Liver (tissue), 9 donors: ENCODE data around the gene ARHGEF26. TPM values are rescaled to one million over a fixed set of nuclear protein-coding genes. Genes with fewer than 3 reads are reported as not detected.

ENCODE experiments used
- DNase-seq: peaks from one replicate; pipeline ENCODE4 v3.0.0-alpha.2; 2017; ENCODE audit warnings: low spot score
- H3K27ac ChIP-seq, 2 donors: one replicate each; pipeline ENCODE4 v1.7.0; 2013; ENCODE audit warnings: inconsistent platforms in 2 of 2, low read length in 2 of 2, control low read depth in 1 of 2, low read depth in 1 of 2, mild to moderate bottlenecking in 1 of 2
- H3K27me3 ChIP-seq, 4 donors: one replicate each; pipeline versions ENCODE4 v1.6.1 to v1.7.0; 2013; ENCODE audit warnings: low read length in 3 of 4, inconsistent platforms in 1 of 4, mild to moderate bottlenecking in 1 of 4, moderate library complexity in 1 of 4; ENCODE audit not compliant: control insufficient read depth in 4 of 4, insufficient read depth in 4 of 4
- H3K36me3 ChIP-seq, 4 donors: one replicate each; pipeline versions ENCODE4 v1.6.1 to v1.7.0; 2013; ENCODE audit warnings: low read length in 3 of 4, mild to moderate bottlenecking in 3 of 4, low read depth in 1 of 4, moderate library complexity in 1 of 4; ENCODE audit not compliant: control insufficient read depth in 4 of 4, insufficient read depth in 3 of 4
- H3K4me1 ChIP-seq, 4 donors: one replicate each; pipeline versions ENCODE4 v1.6.1 to v1.7.0; 2013; ENCODE audit warnings: low read length in 3 of 4, mild to moderate bottlenecking in 3 of 4, moderate library complexity in 1 of 4; ENCODE audit not compliant: control insufficient read depth in 4 of 4, insufficient read depth in 4 of 4
- H3K4me3 ChIP-seq, 3 donors: one replicate each; pipeline versions ENCODE4 v1.6.1 to v1.7.0; 2013; ENCODE audit warnings: low read length in 3 of 3, control low read depth in 1 of 3, low read depth in 1 of 3, mild to moderate bottlenecking in 1 of 3
- H3K9ac ChIP-seq, 2 donors: one replicate each; pipeline ENCODE4 v1.7.0; 2013; ENCODE audit warnings: low read length in 2 of 2, mild to moderate bottlenecking in 2 of 2, moderate library complexity in 2 of 2, control low read depth in 1 of 2, low read depth in 1 of 2
- H3K9me3 ChIP-seq, 4 donors: one replicate each; pipeline versions ENCODE4 v1.6.1 to v1.7.0; 2013; ENCODE audit warnings: low read length in 3 of 4; ENCODE audit not compliant: control insufficient read depth in 4 of 4
- CTCF ChIP-seq: fragments of 150-350 bp; IDR thresholded peaks from 2 replicates; pipeline ENCODE4 v1.5.1; 2017; ENCODE audit warnings: improper control_type of control experiment, low read depth, low read length; ENCODE audit not compliant: missing input control
- EGR1 ChIP-seq, 2 donors: IDR thresholded peaks; 2 replicates each; pipeline ENCODE4 v1.6.1; 2016 to 2018; ENCODE audit warnings: antibody characterized with exemption in 2 of 2, low read depth in 2 of 2
- FOXA1 ChIP-seq: IDR thresholded peaks from 2 replicates; pipeline ENCODE4 v1.6.1; 2016; ENCODE audit warnings: antibody characterized with exemption
- FOXA2 ChIP-seq: IDR thresholded peaks from 2 replicates; pipeline ENCODE4 v1.6.1; 2016; ENCODE audit warnings: antibody characterized with exemption
- RAD21 ChIP-seq, 2 donors: IDR thresholded peaks; 2 replicates each; pipeline ENCODE4 v1.6.1; 2016; ENCODE audit warnings: antibody characterized with exemption in 2 of 2, mild to moderate bottlenecking in 2 of 2
- RXRA ChIP-seq, 2 donors: IDR thresholded peaks; 2 replicates each; pipeline ENCODE4 v1.6.1; 2017 to 2018; ENCODE audit warnings: antibody characterized with exemption in 2 of 2, mild to moderate bottlenecking in 1 of 2
- SP1 ChIP-seq: IDR thresholded peaks from 2 replicates; pipeline ENCODE4 v1.6.1; 2018; ENCODE audit warnings: antibody characterized with exemption, mild to moderate bottlenecking
- TAF1 ChIP-seq: conservative IDR thresholded peaks from 2 replicates; pipeline ENCODE4 v1.6.1; 2016; ENCODE audit warnings: antibody characterized with exemption, mild to moderate bottlenecking
- YY1 ChIP-seq: IDR thresholded peaks from 2 replicates; pipeline ENCODE4 v1.6.1; 2016; ENCODE audit warnings: antibody characterized with exemption, mild to moderate bottlenecking
- ZBTB33 ChIP-seq: IDR thresholded peaks from 2 replicates; pipeline ENCODE4 v1.6.1; 2016; ENCODE audit warnings: antibody characterized with exemption
- WGBS: extraction: QIAGEN DNeasy Blood & Tissue Kit; methylation state at CpG from one replicate; pipeline ENCODE4 v1.1.7; 2013; 5-methylcytosine and 5-hydroxymethylcytosine counted together
- polyA plus RNA-seq, 2 donors: library from polyadenylated mRNA; stranded (reverse) in 1 of 2; unstranded in 1 of 2; fragments of 200-250 nt in 1 of 2; fragments of >200 nt in 1 of 2; fragmentation: Nextera tagmentation in 1 of 2; extraction: Ambion mirVana in 1 of 2; gene quantifications; one replicate each; pipeline versions ENCODE4 v1.2.1 to v1.2.3, GENCODE V29; 2013 to 2015
- total RNA-seq, 2 donors: library from RNA; depleted of rRNA; stranded (reverse); fragments of >200 nt; gene quantifications; one replicate each; pipeline ENCODE4 v1.2.3, GENCODE V29; 2014
- TF ChIP-seq, protein P1 (sequence below): IDR thresholded peaks from 2 replicates; pipeline ENCODE4 v1.6.1; 2016; ENCODE audit warnings: antibody characterized with exemption, mild to moderate bottlenecking
- donor health status: healthy.
- donor health status: healthy.
- donor health status: healthy.
- donor health status: healthy.
- donor health status: healthy.

Gene ARHGEF26
- total and polyA plus RNA-seq, 4 donors: 1.4 to 27.9 (median 18.7) TPM

DNA sequence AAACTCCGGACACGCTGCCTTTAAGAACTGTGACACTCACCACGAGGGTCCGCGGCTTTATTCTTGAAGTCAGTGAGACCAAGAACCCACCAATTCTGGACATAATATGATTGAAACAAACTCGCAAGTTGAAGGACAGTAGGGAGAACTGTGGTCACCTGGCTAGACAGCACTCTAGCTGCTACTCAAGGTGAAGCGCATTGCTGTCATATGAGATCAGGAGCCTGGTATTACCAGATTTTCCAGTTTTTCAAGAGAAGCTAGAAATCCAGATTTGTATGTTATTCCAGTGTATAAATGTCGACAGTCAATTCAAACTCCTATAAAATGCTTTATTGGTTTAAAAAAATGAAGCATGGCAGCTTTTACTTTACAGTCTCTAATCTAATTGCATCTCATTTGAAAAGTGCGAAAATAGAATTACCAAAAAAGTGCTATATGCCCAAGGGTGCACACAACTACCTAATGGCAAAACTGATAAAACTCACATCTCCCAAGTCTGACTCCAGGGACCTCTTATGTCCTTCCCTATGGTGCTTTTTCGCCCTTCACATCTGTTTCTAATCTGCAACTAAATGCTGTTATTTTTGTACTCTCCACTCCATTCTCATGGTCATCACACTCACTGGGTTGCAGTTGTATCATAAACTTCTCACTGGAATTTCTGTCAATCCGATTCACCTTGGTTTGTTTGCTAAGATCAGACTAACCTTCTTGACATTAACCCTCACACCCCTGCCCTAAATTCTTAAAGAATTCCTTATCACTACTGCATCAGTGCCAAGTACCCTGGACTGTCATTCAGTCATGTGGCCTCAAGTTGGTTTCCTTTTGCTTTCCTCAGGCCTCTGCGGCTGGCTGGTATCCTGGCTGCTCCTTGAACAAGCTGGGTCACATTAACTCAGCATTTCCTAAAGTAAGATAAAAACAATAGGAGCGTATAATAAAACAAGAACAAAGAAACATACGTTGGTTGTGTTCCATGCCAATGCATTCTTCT is 31.5 kb upstream of the ARHGEF26 start:
- H3K27ac ChIP-seq: no peak overlapping the region
- H3K9me3 ChIP-seq: no peaks in the 10 kb centered on the region
- TF ChIP-seq FOXA1 (no peak), SP1 (no peak), RAD21 (IDR thresholded peaks at IDR 0.05) (no peak), YY1 (no peak), CTCF (no peak), ZBTB33 (no peak)
- no peaks in the 10 kb centered on the region for H3K27me3 ChIP-seq
- no peaks in the 10 kb centered on the region for H3K4me1 ChIP-seq
- DNase-seq: no peak
- H3K4me3 ChIP-seq: no peak overlapping the region
- H3K9ac ChIP-seq: no peak overlapping the region
- H3K36me3 ChIP-seq: peaks cover 0 to 2% (median 0%) of the 10 kb centered on the region in 4 donors
- WGBS: 78% methylated on average over 14 of the region's 14 CpGs

DNA sequence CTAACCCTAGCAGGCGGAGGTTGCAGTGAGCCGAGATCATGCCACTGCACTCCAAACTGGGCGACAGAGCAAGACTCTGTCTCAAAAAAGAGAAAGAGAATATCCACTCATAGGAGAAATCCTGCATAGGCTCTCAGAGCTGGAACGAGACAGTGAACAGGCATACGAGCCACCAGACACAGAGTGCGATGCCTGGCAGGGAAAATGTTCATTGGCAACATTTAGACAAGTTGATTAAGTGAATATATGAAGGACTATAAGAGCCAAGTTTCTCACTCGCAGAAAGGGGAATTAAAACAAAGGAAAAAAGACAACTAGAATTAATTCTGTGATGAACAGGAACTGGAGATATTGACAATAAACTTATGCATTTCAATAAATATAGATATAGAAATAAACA is 27.1 kb upstream of the ARHGEF26 start:
- H3K36me3 ChIP-seq: no peaks in the 10 kb centered on the region
- H3K9me3 ChIP-seq: no peaks in the 10 kb centered on the region
- H3K27ac ChIP-seq: no peak overlapping the region
- H3K4me1 ChIP-seq: no peaks in the 10 kb centered on the region
- H3K27me3 ChIP-seq: no peaks in the 10 kb centered on the region
- WGBS: 93% methylated on average over 7 of the region's 7 CpGs
- no peak overlapping the region for H3K9ac ChIP-seq
- TF ChIP-seq, protein P1, sequence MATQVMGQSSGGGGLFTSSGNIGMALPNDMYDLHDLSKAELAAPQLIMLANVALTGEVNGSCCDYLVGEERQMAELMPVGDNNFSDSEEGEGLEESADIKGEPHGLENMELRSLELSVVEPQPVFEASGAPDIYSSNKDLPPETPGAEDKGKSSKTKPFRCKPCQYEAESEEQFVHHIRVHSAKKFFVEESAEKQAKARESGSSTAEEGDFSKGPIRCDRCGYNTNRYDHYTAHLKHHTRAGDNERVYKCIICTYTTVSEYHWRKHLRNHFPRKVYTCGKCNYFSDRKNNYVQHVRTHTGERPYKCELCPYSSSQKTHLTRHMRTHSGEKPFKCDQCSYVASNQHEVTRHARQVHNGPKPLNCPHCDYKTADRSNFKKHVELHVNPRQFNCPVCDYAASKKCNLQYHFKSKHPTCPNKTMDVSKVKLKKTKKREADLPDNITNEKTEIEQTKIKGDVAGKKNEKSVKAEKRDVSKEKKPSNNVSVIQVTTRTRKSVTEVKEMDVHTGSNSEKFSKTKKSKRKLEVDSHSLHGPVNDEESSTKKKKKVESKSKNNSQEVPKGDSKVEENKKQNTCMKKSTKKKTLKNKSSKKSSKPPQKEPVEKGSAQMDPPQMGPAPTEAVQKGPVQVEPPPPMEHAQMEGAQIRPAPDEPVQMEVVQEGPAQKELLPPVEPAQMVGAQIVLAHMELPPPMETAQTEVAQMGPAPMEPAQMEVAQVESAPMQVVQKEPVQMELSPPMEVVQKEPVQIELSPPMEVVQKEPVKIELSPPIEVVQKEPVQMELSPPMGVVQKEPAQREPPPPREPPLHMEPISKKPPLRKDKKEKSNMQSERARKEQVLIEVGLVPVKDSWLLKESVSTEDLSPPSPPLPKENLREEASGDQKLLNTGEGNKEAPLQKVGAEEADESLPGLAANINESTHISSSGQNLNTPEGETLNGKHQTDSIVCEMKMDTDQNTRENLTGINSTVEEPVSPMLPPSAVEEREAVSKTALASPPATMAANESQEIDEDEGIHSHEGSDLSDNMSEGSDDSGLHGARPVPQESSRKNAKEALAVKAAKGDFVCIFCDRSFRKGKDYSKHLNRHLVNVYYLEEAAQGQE: no peak
- no peak for TF ChIP-seq RXRA (IDR thresholded peaks at IDR 0.05)
- no peak for TF ChIP-seq TAF1
- TF ChIP-seq EGR1 (IDR thresholded peaks at IDR 0.05; ENCODE audit: low read depth in 2 of 2): no peak
- TF ChIP-seq FOXA2: no peak
- no peak for TF ChIP-seq SP1
- no peak for DNase-seq
- no peak overlapping the region for H3K4me3 ChIP-seq
